Adrenal gland (tissue), 12 donors: Measurements from ENCODE around the gene IFT88. TPM values are rescaled to one million over a fixed set of nuclear protein-coding genes. Genes with fewer than 3 reads are reported as not detected.

Source experiments
- DNase-seq, 7 donors: peaks; one replicate each; pipeline ENCODE4 v3.0.0-alpha.2; 2019 to 2020
- H3K27ac ChIP-seq, 5 donors: fragments of 200-600 bp; sonication (generic) in 4 of 5; 1 replicate in 3 of 5; 2 replicates in 2 of 5; pipeline versions ENCODE4 v1.5.1 to v1.8.0; 2016 to 2020; ENCODE audit warnings: mild to moderate bottlenecking in 1 of 5
- H3K27me3 ChIP-seq: fragments of 200-600 bp; 2 replicates; pipeline ENCODE4 v1.8.0; 2021
- H3K36me3 ChIP-seq, 2 donors: fragments of 200-600 bp; replicated peaks in 1 of 2; 1 replicate in 1 of 2; 2 replicates in 1 of 2; pipeline versions ENCODE4 v1.5.1 to v1.8.0; 2018 to 2022
- H3K4me1 ChIP-seq, 2 donors: fragments of 200-600 bp; replicated peaks in 1 of 2; 1 replicate in 1 of 2; 2 replicates in 1 of 2; pipeline versions ENCODE4 v1.5.1 to v1.8.0; 2018 to 2021
- H3K4me3 ChIP-seq, 4 donors: fragments of 200-600 bp; sonication (generic) in 3 of 4; one replicate each; pipeline ENCODE4 v1.5.1; 2016 to 2018
- H3K9me3 ChIP-seq, 3 donors: fragments of 200-600 bp; sonication (generic) in 1 of 3; replicated peaks in 1 of 3; 1 replicate in 2 of 3; 2 replicates in 1 of 3; pipeline versions ENCODE4 v1.5.1 to v1.8.0; 2016 to 2021
- CTCF ChIP-seq, 6 experiments: fragments of 450-650 bp in 4 of 6; fragments of 200-600 bp in 2 of 6; sonication (generic) in 1 of 6; IDR thresholded peaks; 1 replicate in 5 of 6; 2 replicates in 1 of 6; pipeline versions ENCODE4 v1.5.1 to v1.8.0; 2016 to 2021; ENCODE audit warnings: antibody characterized with exemption in 6 of 6, mild to moderate bottlenecking in 2 of 6, moderate library complexity in 1 of 6
- POLR2A ChIP-seq, 2 donors: fragments of 450-650 bp; IDR thresholded peaks; one replicate each; pipeline ENCODE4 v1.6.1; 2017; ENCODE audit warnings: antibody characterized with exemption in 2 of 2, mild to moderate bottlenecking in 2 of 2, moderate library complexity in 1 of 2
- WGBS, 4 donors: extraction: QIAGEN DNeasy Blood & Tissue Kit in 2 of 4; methylation state at CpG; one replicate each; pipeline versions ENCODE4 v1.1.5 to v1.1.7; 2013 to 2017; 5-methylcytosine and 5-hydroxymethylcytosine counted together
- intact Hi-C, 2 donors: fragments of 100-400 bp; cut with DNase I; formaldehyde crosslinking; loops; one replicate each; pipeline versions ENCODE4 v1.14.1 to v1.15.0; 2022 to 2023
- polyA plus RNA-seq, 3 donors: library from polyadenylated mRNA; stranded (reverse); fragments of 200-250 nt in 2 of 3; fragments of 350-450 nt in 1 of 3; fragmentation: Illumina TruSeq in 1 of 3; extraction: RNeasy Lipid Tissue Mini Kit (QIAGEN cat#74804) in 1 of 3; gene quantifications; one replicate each; pipeline ENCODE4 v1.2.3, GENCODE V29; 2013 to 2014
- total RNA-seq, 9 donors: library from RNA; depleted of rRNA in 4 of 9; stranded (reverse); fragments of >200 nt in 4 of 9; fragments of 120-200 nt in 1 of 9; fragmentation: NEBNext Ultra II Directional in 1 of 9; extraction: Animal tissue kit (Norgen Biotek cat#: 25700) in 1 of 9; gene quantifications; one replicate each; pipeline versions ENCODE4 v1.1.0 to v1.2.4, GENCODE V29; 2013 to 2023
- donor health status: healthy with polysubstance abuse.
- donor health status: Bipolar disorder and iron deficiency.
- donor health status: DM: yes; HTN: yes; CAD: no.
- donor health status: DM: no; HTN: no; CAD: no.
- donor health status: DM: no; HTN: no; CAD: no.
- donor health status: DM: yes; HTN: yes; CAD: no.

Gene IFT88
- total and polyA plus RNA-seq, 12 donors, result 7.0 to 22.9 (median 15.2) TPM

GRCh38 chr13:20700288-20700687, 133.3 kb downstream of the IFT88 start:
- 88 to 95% (median 93%) methylated on average over 6 of the region's 6 CpGs for WGBS, 4 donors
- intact Hi-C loops, result loop anchor here in 1 of 2 donors (10.0 kb wide), 1 partner anchor 205 kb away; no protein-coding TSS in a partner anchor
- no peak overlapping the region for H3K4me3 ChIP-seq
- no peaks in the 10 kb centered on the region for H3K9me3 ChIP-seq
- peaks cover 0 to 13% of the 10 kb centered on the region in 2 donors for H3K4me1 ChIP-seq
- no peak overlapping the region for H3K27ac ChIP-seq
- no peak for TF ChIP-seq CTCF (IDR thresholded peaks at IDR 0.05)
- no peak for TF ChIP-seq POLR2A (IDR thresholded peaks at IDR 0.05)
- no peaks in the 10 kb centered on the region for H3K36me3 ChIP-seq
- no peaks in the 10 kb centered on the region for H3K27me3 ChIP-seq
- DNase-seq, result no peak

GRCh38 chr13:20701461-20701860, 134.5 kb downstream of the IFT88 start:
- H3K36me3 ChIP-seq, result no peaks in the 10 kb centered on the region
- WGBS, 4 donors, result 87 to 97% (median 95%) methylated on average over 3 of the region's 3 CpGs
- no peak overlapping the region for H3K4me3 ChIP-seq
- DNase-seq, result no peak
- H3K27me3 ChIP-seq, result no peaks in the 10 kb centered on the region
- no peaks in the 10 kb centered on the region for H3K9me3 ChIP-seq
- intact Hi-C loops, result loop anchor here in 1 of 2 donors (10.0 kb wide), 1 partner anchor 207 kb away; no protein-coding TSS in a partner anchor
- no peak for TF ChIP-seq POLR2A (IDR thresholded peaks at IDR 0.05)
- TF ChIP-seq CTCF (IDR thresholded peaks at IDR 0.05), result no peak
- peaks cover 0 to 13% of the 10 kb centered on the region in 2 donors for H3K4me1 ChIP-seq
- H3K27ac ChIP-seq, result no peak overlapping the region

GRCh38 chr13:20702530-20702914, 135.6 kb downstream of the IFT88 start:
- no peak for DNase-seq
- WGBS, 4 donors, result 50 to 57% (median 51%) methylated on average over 9 of the region's 9 CpGs
- Histone ChIP-seq H3K9me3 (no peaks in the 10 kb centered on the region), H3K4me3 (peak overlapping the region in 1 of 4 donors; percentile 79), H3K27ac (no peak overlapping the region), H3K36me3 (no peaks in the 10 kb centered on the region), H3K4me1 (peaks cover 0 to 13% of the 10 kb centered on the region in 2 donors), H3K27me3 (no peaks in the 10 kb centered on the region)
- no peak for TF ChIP-seq CTCF (IDR thresholded peaks at IDR 0.05)
- TF ChIP-seq POLR2A (IDR thresholded peaks at IDR 0.05), result no peak
- intact Hi-C loops, result loop anchor here in 1 of 2 donors (10.0 kb wide), 1 partner anchor 208 kb away; no protein-coding TSS in a partner anchor

- H3K27me3 ChIP-seq, result no peaks in the 10 kb centered on the region
- peak in 1 of 7 donors; percentile 26 for DNase-seq
- peak within 1 kb of the TSS in 3 of 5 donors; percentile 46 to 87 (median 60) for H3K27ac ChIP-seq
- no peaks in the 10 kb centered on the region for H3K9me3 ChIP-seq
- 1 to 8% (median 2%) methylated on average over 13 to 82 of the region's 94 CpGs for WGBS, 4 donors
- peak in 1 of 6 experiments; percentile 7 for TF ChIP-seq CTCF (IDR thresholded peaks at IDR 0.05)
- no peak for TF ChIP-seq POLR2A (IDR thresholded peaks at IDR 0.05)
- H3K4me1 ChIP-seq, result peaks cover 0 to 13% of the 10 kb centered on the region in 2 donors
- H3K36me3 ChIP-seq, result no peaks in the 10 kb centered on the region
- H3K4me3 ChIP-seq, result peak within 1 kb of the TSS; percentile 22 to 85 (median 56)
- intact Hi-C loops, result loop anchor here in 1 of 2 donors (10.0 kb wide), 1 partner anchor 208 kb away; no protein-coding TSS in a partner anchor
Measured at GRCh38 chr13:20702915-20703779, 136.2 kb downstream of the IFT88 start, which contains the start of gene IL17D. Gene IL17D (plus strand): TSS chr13:20703699. CDS start chr13:20704002, 303 bp downstream.
